ENCODE results near the gene CYP1A2.

DNA sequence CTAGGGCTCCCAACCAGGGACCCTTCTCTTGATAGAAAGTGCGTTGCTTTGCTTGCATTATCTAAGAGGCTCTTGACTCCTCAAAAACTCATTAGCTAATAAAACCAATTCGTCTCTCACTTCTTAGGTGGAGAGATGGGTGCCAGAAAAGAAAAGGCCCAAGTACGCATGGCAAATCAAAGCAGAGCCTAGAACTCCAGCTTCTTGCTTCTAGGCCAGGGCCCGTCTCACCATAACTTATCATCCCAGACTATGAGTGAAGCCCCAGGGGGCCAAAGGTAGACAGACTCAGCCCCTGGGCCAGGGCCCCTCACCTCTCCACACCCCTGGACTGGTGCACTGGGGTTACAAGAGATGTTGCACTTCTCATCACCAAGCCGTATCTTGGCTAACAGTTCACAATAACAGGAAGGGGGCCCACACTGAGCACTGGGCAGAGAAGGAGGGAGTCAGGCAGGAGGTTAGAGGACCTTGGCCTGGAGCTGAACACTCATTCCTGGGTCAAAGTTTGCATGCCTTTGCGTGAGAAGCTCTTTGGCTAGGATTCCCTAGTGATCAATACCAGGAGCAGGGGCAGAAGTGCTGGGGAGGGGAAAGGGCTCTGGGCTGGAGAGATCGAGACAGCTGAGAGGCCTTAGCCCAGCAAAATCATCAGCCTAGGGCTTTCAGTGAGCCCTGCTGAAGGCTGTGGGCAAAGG is 17.9 kb upstream of the CYP1A2 start:
- TF ChIP-seq, protein P1, sequence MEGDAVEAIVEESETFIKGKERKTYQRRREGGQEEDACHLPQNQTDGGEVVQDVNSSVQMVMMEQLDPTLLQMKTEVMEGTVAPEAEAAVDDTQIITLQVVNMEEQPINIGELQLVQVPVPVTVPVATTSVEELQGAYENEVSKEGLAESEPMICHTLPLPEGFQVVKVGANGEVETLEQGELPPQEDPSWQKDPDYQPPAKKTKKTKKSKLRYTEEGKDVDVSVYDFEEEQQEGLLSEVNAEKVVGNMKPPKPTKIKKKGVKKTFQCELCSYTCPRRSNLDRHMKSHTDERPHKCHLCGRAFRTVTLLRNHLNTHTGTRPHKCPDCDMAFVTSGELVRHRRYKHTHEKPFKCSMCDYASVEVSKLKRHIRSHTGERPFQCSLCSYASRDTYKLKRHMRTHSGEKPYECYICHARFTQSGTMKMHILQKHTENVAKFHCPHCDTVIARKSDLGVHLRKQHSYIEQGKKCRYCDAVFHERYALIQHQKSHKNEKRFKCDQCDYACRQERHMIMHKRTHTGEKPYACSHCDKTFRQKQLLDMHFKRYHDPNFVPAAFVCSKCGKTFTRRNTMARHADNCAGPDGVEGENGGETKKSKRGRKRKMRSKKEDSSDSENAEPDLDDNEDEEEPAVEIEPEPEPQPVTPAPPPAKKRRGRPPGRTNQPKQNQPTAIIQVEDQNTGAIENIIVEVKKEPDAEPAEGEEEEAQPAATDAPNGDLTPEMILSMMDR (IDR thresholded peaks at IDR 0.05; ENCODE audit: low read depth, low read length) = no peak
- TF ChIP-seq POLR2A (IDR thresholded peaks at IDR 0.05; ENCODE audit: extremely low read depth, insufficient read length) (no peak), MAX (IDR thresholded peaks at IDR 0.05; ENCODE audit: low read depth, low read length) (no peak)

All from NB4 (cell line).